Stomach smooth muscle (tissue), 2 donors: ENCODE results near the gene AZU1.
"Not testable (repeated sequence)": the region's sequence is repeated elsewhere in the genome, so short reads cannot be mapped to it uniquely, and the experiment has no call there.

Experiments
- H3K27ac ChIP-seq: one replicate; pipeline ENCODE4 v1.7.0; 2013; ENCODE audit warnings: mild to moderate bottlenecking, low read length, inconsistent platforms
- H3K27me3 ChIP-seq, 2 donors: one replicate each; pipeline ENCODE4 v1.7.0; 2013; ENCODE audit warnings: low read length in 2 of 2; ENCODE audit not compliant: insufficient read depth in 2 of 2, control insufficient read depth in 1 of 2
- H3K36me3 ChIP-seq, 2 donors: one replicate each; pipeline ENCODE4 v1.7.0; 2013; ENCODE audit warnings: low read length in 2 of 2; ENCODE audit not compliant: control insufficient read depth in 2 of 2, insufficient read depth in 2 of 2
- H3K4me1 ChIP-seq: one replicate; pipeline ENCODE4 v1.7.0; 2013; ENCODE audit warnings: low read length; ENCODE audit not compliant: control insufficient read depth, insufficient read depth
- H3K4me3 ChIP-seq, 2 donors: one replicate each; pipeline ENCODE4 v1.7.0; 2013; ENCODE audit warnings: low read length in 2 of 2
- H3K9ac ChIP-seq, 2 donors: one replicate each; pipeline ENCODE4 v1.7.0; 2013; ENCODE audit warnings: low read length in 2 of 2, mild to moderate bottlenecking in 1 of 2
- H3K9me3 ChIP-seq, 2 donors: one replicate each; pipeline ENCODE4 v1.7.0; 2013; ENCODE audit warnings: low read length in 2 of 2; ENCODE audit not compliant: control insufficient read depth in 2 of 2
- donor health status: healthy.
- donor health status: Pancreatic carcinoma.

The AZU1 gene

DNA sequence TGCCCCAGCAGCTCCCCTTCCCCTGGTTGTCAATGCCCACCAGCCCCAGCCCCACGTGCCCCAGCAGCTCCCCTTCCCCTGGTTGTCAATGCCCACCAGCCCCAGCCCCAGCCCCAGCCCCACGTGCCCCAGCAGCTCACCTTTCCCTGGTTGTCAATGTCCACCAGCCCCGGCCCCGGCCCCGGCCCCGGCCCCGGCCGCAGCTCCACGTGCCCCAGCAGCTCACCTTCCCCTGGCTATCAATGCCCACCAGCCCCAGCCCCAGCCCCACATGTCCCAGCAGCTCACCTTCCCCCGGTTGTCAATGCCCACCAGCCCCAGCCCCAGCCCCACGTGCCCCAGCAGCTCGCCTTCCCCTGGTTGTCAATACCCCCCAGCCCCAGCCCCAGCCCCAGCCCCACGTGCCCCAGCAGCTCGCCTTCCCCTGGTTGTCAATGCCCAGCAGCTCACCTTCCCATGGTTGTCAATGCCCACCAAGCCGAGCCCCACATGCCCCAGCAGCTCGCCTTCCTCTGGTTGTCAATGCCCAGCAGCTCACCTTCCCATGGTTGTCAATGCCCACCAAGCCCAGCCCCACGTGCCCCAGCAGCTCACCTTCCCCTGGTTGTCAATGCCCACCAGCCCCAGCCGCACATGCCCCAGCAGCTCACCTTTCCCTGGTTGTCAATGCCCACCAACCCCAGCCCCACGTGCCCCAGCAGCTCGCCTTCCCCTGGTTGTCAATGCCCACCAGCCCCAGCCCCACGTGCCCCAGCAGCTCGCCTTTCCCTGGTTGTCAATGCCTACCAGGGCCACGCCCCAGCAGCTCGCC, 51.3 kb downstream of the AZU1 start:
- peaks cover 29 to 39% of the 10 kb centered on the region in 2 donors for H3K36me3 ChIP-seq
- not testable (repeated sequence) for H3K4me3 ChIP-seq, H3K9me3 ChIP-seq, H3K4me1 ChIP-seq, H3K27me3 ChIP-seq, H3K9ac ChIP-seq, H3K27ac ChIP-seq

DNA sequence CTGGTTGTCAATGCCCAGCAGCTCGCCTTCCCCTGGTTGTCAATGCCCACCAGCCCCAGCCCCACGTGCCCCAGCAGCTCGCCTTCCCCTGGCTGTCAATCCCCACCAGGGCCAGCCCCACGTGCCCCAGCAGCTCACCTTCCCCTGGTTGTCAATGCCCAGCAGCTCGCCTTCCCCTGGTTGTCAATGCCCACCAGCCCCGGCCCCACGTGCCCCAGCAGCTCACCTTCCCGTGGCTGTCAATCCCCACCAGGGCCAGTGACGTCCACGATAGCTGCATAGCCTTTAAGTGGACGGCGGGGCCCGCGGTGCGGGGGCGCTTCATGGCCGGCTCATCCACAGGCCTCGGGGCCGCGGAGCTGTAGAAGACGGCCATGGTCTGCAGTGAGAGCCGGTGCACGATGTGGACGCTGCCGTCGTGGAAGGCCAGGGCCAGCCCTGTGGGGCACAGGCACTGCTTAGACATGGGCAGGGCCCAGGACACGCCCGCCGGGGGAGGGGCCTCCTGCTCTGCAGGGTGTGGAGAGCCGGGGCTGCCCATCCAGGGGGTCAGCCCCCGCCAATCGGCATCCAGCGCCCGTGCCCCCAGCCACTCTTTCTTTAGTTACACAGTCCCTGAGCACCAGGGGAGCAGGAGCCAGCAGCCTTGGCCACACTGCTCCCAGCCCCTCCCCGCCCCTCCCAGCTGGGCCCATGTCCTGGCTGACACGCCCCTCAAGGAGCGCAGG, 52.2 kb downstream of the AZU1 start:
- Histone ChIP-seq H3K4me3 (no peak overlapping the region), H3K36me3 (peaks cover 29 to 37% of the 10 kb centered on the region in 2 donors), H3K9me3 (no peaks in the 10 kb centered on the region), H3K27me3 (no peaks in the 10 kb centered on the region), H3K9ac (no peak overlapping the region), H3K27ac (no peak overlapping the region), H3K4me1 (no peaks in the 10 kb centered on the region)
